Measurements from ENCODE around the gene ERVH48-1. TPM values are rescaled to one million over a fixed set of nuclear protein-coding genes. Genes with fewer than 3 reads are reported as not detected.

Gene ERVH48-1
- total RNA-seq, 2 donors from 2014 or later = 0.13 to 0.29 TPM

Other genes starting within 250 kb of the ERVH48-1 start
- 10 to 100 TPM; 20.1 to 52.0 TPM for gene WDR4, start 46.1 kb downstream of the ERVH48-1 start, total RNA-seq
- gene NDUFV3, start 32.3 kb downstream of the ERVH48-1 start, total RNA-seq = 10 to 100 TPM; 18.8 to 30.6 TPM
- 10 to 100 TPM; 18.0 to 29.6 TPM for gene PKNOX1, start 48.9 kb upstream of the ERVH48-1 start, total RNA-seq
- gene CBS, start 150.2 kb upstream of the ERVH48-1 start, total RNA-seq = 10 to 100 TPM in 1 of 2 donors, 1 to 10 TPM in 1; 2.9 to 10.1 TPM
- gene U2AF1, start 181.9 kb upstream of the ERVH48-1 start, total RNA-seq = 10 to 100 TPM; 19.3 to 30.7 TPM
- gene CRYAA, start 243.4 kb upstream of the ERVH48-1 start, total RNA-seq = not detected

All from activated T-helper 17 cell treated with anti-CD3 and anti-CD28 coated beads, Interleukin-2, amount 50 U/mL, for 72 hours (primary cell).